Breast epithelium (tissue), 3 donors: Measurements from ENCODE around the gene MND1.

Experiments used
- CTCF ChIP-seq, 3 donors: fragments of 450-650 bp; IDR thresholded peaks; one replicate each; pipeline ENCODE4 v1.5.1; 2016 to 2017; ENCODE audit warnings: antibody characterized with exemption in 3 of 3, mild to moderate bottlenecking in 3 of 3, moderate library complexity in 3 of 3
- POLR2A ChIP-seq: fragments of 450-650 bp; IDR thresholded peaks from one replicate; pipeline ENCODE4 v1.6.1; 2016; ENCODE audit warnings: antibody characterized with exemption, mild to moderate bottlenecking, moderate library complexity
- POLR2AphosphoS5 ChIP-seq, 3 donors: sonication (generic); formaldehyde crosslinking; IDR thresholded peaks; one replicate each; pipeline ENCODE4 v1.6.1; 2017; ENCODE audit warnings: antibody characterized with exemption in 3 of 3

DNA sequence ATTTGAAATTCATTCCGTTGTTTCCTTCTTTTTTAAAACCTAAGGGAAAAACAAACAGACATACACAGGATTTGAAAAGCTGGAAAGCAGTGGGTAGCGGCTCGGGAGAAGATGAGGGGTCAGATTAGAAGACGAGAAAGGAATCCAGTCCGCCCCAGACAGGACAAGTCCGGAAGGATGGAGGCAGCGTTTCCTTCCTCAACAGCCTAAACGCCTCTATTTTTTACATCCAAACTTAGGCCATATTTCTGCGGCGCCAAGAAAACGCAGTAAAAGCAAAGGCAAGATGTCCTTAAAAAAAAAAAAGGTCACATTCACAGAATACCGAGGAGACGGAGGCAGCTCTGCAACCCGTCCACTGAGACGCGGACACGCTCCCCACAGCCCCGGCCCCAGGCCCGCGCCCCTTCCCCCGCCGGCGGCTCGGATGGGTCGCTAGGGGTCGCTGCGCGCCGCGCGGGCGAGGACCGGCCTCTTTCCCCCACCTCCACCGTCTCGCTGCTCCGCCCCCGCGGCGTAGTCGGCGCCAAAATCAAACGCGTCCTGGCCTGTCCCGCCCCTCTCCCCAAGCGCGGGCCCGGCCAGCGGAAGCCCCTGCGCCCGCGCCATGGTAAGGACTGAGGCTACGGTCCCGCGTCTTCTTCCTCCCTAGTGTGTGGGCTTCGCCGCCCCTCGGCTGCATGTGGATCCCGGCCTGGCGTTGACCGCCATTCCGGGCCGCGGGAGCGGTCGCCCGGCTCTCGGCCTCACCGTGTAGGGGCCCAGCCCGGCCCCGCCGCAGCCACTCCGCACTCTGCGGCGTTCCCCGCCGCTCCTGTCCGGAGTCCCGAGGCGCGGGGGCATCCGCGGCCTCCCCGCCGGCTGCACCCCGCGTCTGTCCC lies at the start of gene MND1:
- TF ChIP-seq CTCF (IDR thresholded peaks at IDR 0.05) (peak in 2 of 3 donors; percentile 68 to 71), POLR2AphosphoS5 (IDR thresholded peaks at IDR 0.05) (peak in 2 of 3 donors; percentile 24 to 35), POLR2A (no peak)
